Measurements from ENCODE around the gene RPS25.

GRCh38 chr11:119056421-119056999 is 38.4 kb upstream of the RPS25 start:
- no peak for TF ChIP-seq POLR2A (IDR thresholded peaks at IDR 0.05; ENCODE audit: low read length)
- TF ChIP-seq GATA1 (IDR thresholded peaks at IDR 0.05; ENCODE audit: low read depth, low read length) = no peak

Measured in erythroblast (primary cell).